ENCODE measurements around the gene SDK1. TPM values are rescaled to one million over a fixed set of nuclear protein-coding genes. Genes with fewer than 3 reads are reported as not detected.

SDK1 gene
- total and polyA plus RNA-seq, 2 of the 8 experiments (the other 6 are each of a cell fraction or from before 2014, with no cell fraction given): 3.3 to 7.2 TPM

GRCh38 chr7:3520206-3520605, 219.2 kb downstream of the SDK1 start:
- peaks cover 0 to 4% (median 2%) of the 10 kb centered on the region in 4 experiments; a peak in 1 of 7 replicates for H3K4me1 ChIP-seq (replicated peaks in 1 of 4; ENCODE audit: control insufficient read depth in 3 of 4, insufficient read depth in 4 of 4, low read length in 3 of 4)
- no peak for DNase-seq (ENCODE audit: low read depth in 1 of 2, low spot score in 2 of 2)
- no peak overlapping the region for H3K14ac ChIP-seq (ENCODE audit: insufficient read length)
- no peak overlapping the region for H2BK120ac ChIP-seq (replicated peaks; ENCODE audit: low read depth, low read length)
- H4K20me1 ChIP-seq (replicated peaks in 1 of 2; ENCODE audit: control insufficient read depth in 1 of 2, insufficient read depth in 2 of 2, low read length in 2 of 2): no peaks in the 10 kb centered on the region
- H3K9ac ChIP-seq (replicated peaks in 1 of 4; ENCODE audit: extremely low read depth in 1 of 4, low read depth in 3 of 4, low read length in 3 of 4): no peak overlapping the region
- H2BK15ac ChIP-seq (ENCODE audit: low read length): no peak overlapping the region
- no peak overlapping the region for H2BK5ac ChIP-seq (ENCODE audit: low read depth, low read length)
- no peak for FAIRE-seq
- no peak overlapping the region for H4K5ac ChIP-seq (ENCODE audit: insufficient read length, low read depth, low read length)
- no peaks in the 10 kb centered on the region for H3K79me2 ChIP-seq (ENCODE audit: control insufficient read depth in 1 of 2, insufficient read depth in 2 of 2, low read length in 2 of 2)
- H3K4me3 ChIP-seq (ENCODE audit: extremely low read depth in 1 of 4, insufficient read depth in 2 of 4, low read depth in 3 of 4, low read length in 4 of 4): no peak overlapping the region
- H2AFZ ChIP-seq (ENCODE audit: low read length): no peak overlapping the region
- H3K4ac ChIP-seq (replicated peaks; ENCODE audit: insufficient read length, low read depth, low read length): no peak overlapping the region
- H2AK5ac ChIP-seq (ENCODE audit: low read depth, low read length): no peak overlapping the region
- ChIA-PET CTCF (ENCODE audit: partially characterized antibody) (interaction anchor here (0.6 kb wide), 1 partner anchor 153 kb away, joined by 3 read pairs; no protein-coding TSS in a partner anchor), POLR2A (ENCODE audit: partially characterized antibody) (no interaction called here)
- H3K36me3 ChIP-seq (ENCODE audit: control insufficient read depth in 2 of 4, insufficient read depth in 4 of 4, low read length in 3 of 4): no peaks in the 10 kb centered on the region
- H3K23me2 ChIP-seq (ENCODE audit: low read depth, low read length): no peaks in the 10 kb centered on the region
- no peak for TF ChIP-seq KDM5A (IDR thresholded peaks at IDR 0.05; ENCODE audit: low read length)
- no peak for TF ChIP-seq RAD21 (IDR thresholded peaks at IDR 0.05 in 1 of 2, conservative IDR thresholded peaks at IDR 0.05 in 1 of 2; ENCODE audit: low read depth in 2 of 2, low read length in 2 of 2)
- no peak for TF ChIP-seq PHF8 (conservative IDR thresholded peaks at IDR 0.05; ENCODE audit: low read depth, low read length)
- TF ChIP-seq TCF12 (IDR thresholded peaks at IDR 0.05; ENCODE audit: low read depth, low read length): no peak
- TF ChIP-seq SUZ12 (IDR thresholded peaks at IDR 0.05; ENCODE audit: low read length): no peak
- TF ChIP-seq TAF7 (optimal IDR thresholded peaks at IDR 0.05; ENCODE audit: borderline replicate concordance, low read depth, low read length): no peak
- no peak for TF ChIP-seq KDM1A (IDR thresholded peaks at IDR 0.05; ENCODE audit: borderline replicate concordance, low read length)
- TF ChIP-seq GABPA (IDR thresholded peaks at IDR 0.05; ENCODE audit: borderline replicate concordance, insufficient read depth, low read length): no peak
- no peak for TF ChIP-seq RFX5 (IDR thresholded peaks at IDR 0.05; ENCODE audit: borderline replicate concordance, low read depth, low read length)
- no peak for TF ChIP-seq CREB1 (IDR thresholded peaks at IDR 0.05)
- TF ChIP-seq SP4 (IDR thresholded peaks at IDR 0.05; ENCODE audit: low read length): no peak
- TF ChIP-seq, protein P1, sequence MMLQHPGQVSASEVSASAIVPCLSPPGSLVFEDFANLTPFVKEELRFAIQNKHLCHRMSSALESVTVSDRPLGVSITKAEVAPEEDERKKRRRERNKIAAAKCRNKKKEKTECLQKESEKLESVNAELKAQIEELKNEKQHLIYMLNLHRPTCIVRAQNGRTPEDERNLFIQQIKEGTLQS (IDR thresholded peaks at IDR 0.05; ENCODE audit: insufficient read depth, low read depth, low read length): no peak
- H3K27me3 ChIP-seq (replicated peaks in 1 of 4; ENCODE audit: control insufficient read depth in 3 of 4, extremely low read depth in 1 of 4, insufficient read depth in 3 of 4, low read length in 3 of 4): no peaks in the 10 kb centered on the region
- no peak overlapping the region for H3K27ac ChIP-seq (ENCODE audit: low read depth, low read length)
- H2BK20ac ChIP-seq (ENCODE audit: low read length): no peak overlapping the region
- H4K91ac ChIP-seq (replicated peaks; ENCODE audit: insufficient read length, low read length): no peak overlapping the region
- no peaks in the 10 kb centered on the region for H3K79me1 ChIP-seq (ENCODE audit: low read depth, low read length)
- H3K23ac ChIP-seq (ENCODE audit: insufficient read length): no peak overlapping the region
- 90% methylated on average over 2 of the region's 2 CpGs; no CpG with 5 or more reads in 1 of the 2 experiments for WGBS, 2 experiments (ENCODE audit: extremely low coverage in 1 of 2, insufficient coverage in 1 of 2, insufficient read length in 1 of 2, insufficient replicate concordance in 2 of 2, low coverage in 1 of 2, low lambda C conversion rate in 2 of 2, missing lambda C conversion rate in 1 of 2)
- no peak overlapping the region for H3K56ac ChIP-seq (replicated peaks; ENCODE audit: insufficient read length, low read depth, low read length)
- H2BK12ac ChIP-seq (ENCODE audit: low read depth, low read length): no peak overlapping the region
- H3K18ac ChIP-seq (ENCODE audit: extremely low read depth, low read length): no peak overlapping the region
- no peak overlapping the region for H4K8ac ChIP-seq (ENCODE audit: extremely low read depth, insufficient read depth, low read length)
- H3K4me2 ChIP-seq (ENCODE audit: insufficient read depth in 1 of 2, low read depth in 2 of 2, low read length in 2 of 2): no peak overlapping the region
- H3K9me3 ChIP-seq (ENCODE audit: insufficient read depth in 2 of 2, low read depth in 1 of 2, low read length in 1 of 2): no peaks in the 10 kb centered on the region
